Endothelial cell of umbilical vein (primary cell): ENCODE results near the gene PCLO. TPM values are rescaled to one million over a fixed set of nuclear protein-coding genes. Genes with fewer than 3 reads are reported as not detected.

Experiments used
- BruUV-seq: library from RNA; stranded (reverse); fragments of 400-500 nt; replicated peaks from 2 replicates; lab custom pipeline; 2021; lab: Mats Ljungman, UMichigan
- CTCF ChIA-PET: fragments of 300-600, 350-600 bp; sonication (Branson Sonifier 250); formaldehyde crosslinking; loops from one replicate; lab custom pipeline; 2021; ENCODE audit warnings: antibody characterized with exemption, inconsistent platforms; lab: Charles Lee
- POLR2A ChIA-PET: fragments of 300-600, 350-600 bp; sonication (Branson Sonifier 250); formaldehyde crosslinking; loops from one replicate; lab custom pipeline; 2021; ENCODE audit warnings: antibody characterized with exemption, inconsistent platforms; lab: Charles Lee
- DNase-seq: peaks from one replicate; pipeline ENCODE4 v3.0.0-alpha.2; 2011; ENCODE audit warnings: low read depth, low spot score
- FAIRE-seq: peaks from 2 replicates; lab custom pipeline; 2011; peaks lifted over from hg19 to GRCh38; lab: Jason Lieb, UNC
- H2AFZ ChIP-seq: 2 replicates; pipeline ENCODE4 v1.6.0; 2012; ENCODE audit warnings: low read depth, low read length, control low read depth, inconsistent platforms
- H3K27ac ChIP-seq: 2 replicates; pipeline ENCODE4 v1.5.1; 2011; ENCODE audit warnings: low read depth, mild to moderate bottlenecking, control low read depth, low read length, moderate library complexity; ENCODE audit not compliant: insufficient read depth
- H3K27me3 ChIP-seq, 2 experiments: 2 replicates each; pipeline versions ENCODE4 v1.6.0 to v1.6.1; 2011; ENCODE audit warnings: low read length in 2 of 2, mixed read lengths in 1 of 2; ENCODE audit not compliant: control insufficient read depth in 2 of 2, insufficient read depth in 2 of 2
- H3K36me3 ChIP-seq, 2 experiments: 2 replicates in 1 of 2; 3 replicates in 1 of 2; pipeline ENCODE4 v1.5.1; 2011; ENCODE audit warnings: low read length in 2 of 2, mild to moderate bottlenecking in 1 of 2, moderate library complexity in 1 of 2; ENCODE audit not compliant: control insufficient read depth in 2 of 2, insufficient read depth in 2 of 2; ENCODE audit errors: extremely low read depth in 1 of 2
- H3K4me1 ChIP-seq: 3 replicates; pipeline ENCODE4 v1.5.1; 2011; ENCODE audit warnings: mild to moderate bottlenecking, low read length; ENCODE audit not compliant: control insufficient read depth, insufficient read depth; ENCODE audit errors: extremely low read depth
- H3K4me2 ChIP-seq: 2 replicates; pipeline ENCODE4 v1.6.1; 2011; ENCODE audit warnings: low read length, control low read depth, mixed read lengths; ENCODE audit not compliant: insufficient read depth
- H3K4me3 ChIP-seq, 3 experiments: fragments of 200-600 bp in 1 of 3; sonication (generic), shearing (Covaris generic) in 1 of 3; replicated peaks in 1 of 3; 2 replicates each; pipeline ENCODE4 v1.5.1; 2011 to 2016; ENCODE audit warnings: control low read depth in 3 of 3, low read length in 3 of 3, mild to moderate bottlenecking in 2 of 3, inconsistent platforms in 1 of 3, low read depth in 1 of 3, moderate library complexity in 1 of 3; ENCODE audit not compliant: insufficient read depth in 1 of 3
- H3K79me2 ChIP-seq: 2 replicates; pipeline ENCODE4 v1.6.0; 2012; ENCODE audit warnings: low read length, inconsistent platforms; ENCODE audit not compliant: control insufficient read depth, insufficient read depth
- H3K9ac ChIP-seq: replicated peaks from 2 replicates; pipeline ENCODE3; 2011; ENCODE audit warnings: low read length, control low read depth; ENCODE audit not compliant: insufficient read depth; ENCODE audit errors: extremely low read depth
- H3K9me1 ChIP-seq: replicated peaks from 3 replicates; pipeline ENCODE4 v1.6.0; 2011; ENCODE audit warnings: mild to moderate bottlenecking, low read length; ENCODE audit not compliant: control insufficient read depth, insufficient read depth; ENCODE audit errors: extremely low read depth
- H3K9me3 ChIP-seq: replicated peaks from 2 replicates; pipeline ENCODE4 v1.5.1; 2012; ENCODE audit warnings: low read length, inconsistent platforms; ENCODE audit not compliant: control insufficient read depth, insufficient read depth
- H4K20me1 ChIP-seq: replicated peaks from 2 replicates; pipeline ENCODE3; 2011; ENCODE audit warnings: mild to moderate bottlenecking, low read length; ENCODE audit not compliant: control insufficient read depth, insufficient read depth; ENCODE audit errors: extremely low read depth
- CTCF ChIP-seq, 2 donors: IDR thresholded peaks; 1 replicate in 1 of 2; 2 replicates in 1 of 2; pipeline ENCODE4 v1.5.1; 2011; ENCODE audit warnings: low read length in 2 of 2, mild to moderate bottlenecking in 2 of 2, moderate library complexity in 2 of 2, control low read depth in 1 of 2, inconsistent platforms in 1 of 2, low read depth in 1 of 2; ENCODE audit not compliant: insufficient read depth in 1 of 2; ENCODE audit errors: extremely low read depth in 1 of 2
- FOS ChIP-seq: IDR thresholded peaks from 2 replicates; pipeline ENCODE4 v1.6.1; 2011; ENCODE audit warnings: mild to moderate bottlenecking, low read length, moderate library complexity, borderline replicate concordance; ENCODE audit not compliant: insufficient read depth
- GATA2 ChIP-seq: IDR thresholded peaks from 2 replicates; pipeline ENCODE4 v1.7.0; 2011; ENCODE audit warnings: low read depth, mild to moderate bottlenecking, moderate library complexity, mixed read lengths, low read length; ENCODE audit not compliant: insufficient read length, insufficient read depth
- MAX ChIP-seq: IDR thresholded peaks from 2 replicates; pipeline ENCODE4 v1.6.1; 2011; ENCODE audit not compliant: insufficient read depth, insufficient read length
- MYC ChIP-seq: IDR thresholded peaks from one replicate; pipeline ENCODE4 v1.6.1; 2011; ENCODE audit warnings: mild to moderate bottlenecking, low read depth, low read length
- POLR2A ChIP-seq: IDR thresholded peaks from 2 replicates; pipeline ENCODE4 v1.6.1; 2012; ENCODE audit warnings: low read depth, mild to moderate bottlenecking, control low read depth, low read length
- POLR2AphosphoS5 ChIP-seq: IDR thresholded peaks from 2 replicates; pipeline ENCODE4 v1.6.1; 2012; ENCODE audit warnings: low read depth, mild to moderate bottlenecking, control low read depth, low read length, moderate library complexity; ENCODE audit not compliant: insufficient read depth
- dilution Hi-C: fragments of 300-500 bp; cut with MboI; formaldehyde crosslinking; loops from one replicate; pipeline ENCODE4 v1.15.0; 2019; ENCODE audit warnings: low sequenced_read_pairs; ENCODE audit not compliant: extremely low pct_ligation_motif_present
- intact Hi-C: fragments of 100-400 bp; cut with micrococcal nuclease; formaldehyde crosslinking; loops from one replicate; pipeline ENCODE4 v1.10.0; 2022
- polyA plus RNA-seq, 4 experiments: library from polyadenylated mRNA; depleted of rRNA in 3 of 4; stranded (reverse) in 3 of 4; unstranded in 1 of 4; fragments of >200 nt; gene quantifications; 2 replicates each; pipeline versions ENCODE4 v1.2.1 to v1.2.3, GENCODE V29; 2011 to 2012; ENCODE audit warnings: missing spikeins in 1 of 4
- total RNA-seq: library from RNA; stranded (reverse); gene quantifications from 2 replicates; pipeline ENCODE4 v1.2.3, GENCODE V29; 2021

PCLO gene
- total and polyA plus RNA-seq, 2 donors (not counting 3 experiments of a cell fraction or from before 2014, with no cell fraction given): 0.04 to 0.75 TPM

GRCh38 chr7:83166781-83167180 lies 4.1 kb upstream of the PCLO start:
- ChIA-PET CTCF (no interaction called here), POLR2A (no interaction called here)
- Histone ChIP-seq H3K4me1 (peaks cover 8% of the 10 kb centered on the region), H3K4me2 (no peak overlapping the region), H3K27ac (no peak overlapping the region), H3K9ac (no peak overlapping the region), H3K79me2 (no peaks in the 10 kb centered on the region), H4K20me1 (no peaks in the 10 kb centered on the region), H2AFZ (no peak overlapping the region), H3K36me3 (no peaks in the 10 kb centered on the region), H3K9me1 (no peaks in the 10 kb centered on the region), H3K27me3 (peaks cover 4 to 5% of the 10 kb centered on the region in 2 experiments), H3K9me3 (no peaks in the 10 kb centered on the region), H3K4me3 (no peak overlapping the region)
- intact Hi-C loops (no loop called here), dilution Hi-C loops (no loop called here)
- no peak for FAIRE-seq
- DNase-seq: no peak
- no TSS peak for BruUV-seq
- TF ChIP-seq CTCF (IDR thresholded peaks at IDR 0.05; ENCODE audit: extremely low read depth in 1 of 2, insufficient read depth in 1 of 2, low read depth in 1 of 2, low read length in 2 of 2): no peak
- TF ChIP-seq POLR2AphosphoS5: no peak
- TF ChIP-seq GATA2: no peak
- no peak for TF ChIP-seq FOS
- TF ChIP-seq MAX: no peak
- TF ChIP-seq POLR2A: no peak
- no peak for TF ChIP-seq MYC
